ENCODE results near the gene TMEM87A.
"Not testable (repeated sequence)": the region's sequence is repeated elsewhere in the genome, so short reads cannot be mapped to it uniquely, and the experiment has no call there.

The TMEM87A gene

GRCh38 chr15:42272939-42273899, at the start of gene TMEM87A, which contains the start of gene GANC:
TMEM87A (minus strand) TSS chr15:42273433; CDS start chr15:42273398, 35 bp downstream.
GANC (plus strand) TSS chr15:42273201; CDS start chr15:42274482, 1,281 bp downstream.
- peak; percentile 99 for DNase-seq

- DNase-seq: no peak
Observed at GRCh38 chr15:42319206-42319605, 46.0 kb upstream of the TMEM87A start.

GRCh38 chr15:42316282-42316805, 43.1 kb upstream of the TMEM87A start:
- DNase-seq: not testable (repeated sequence)

- no peak for DNase-seq
Observed at GRCh38 chr15:42315521-42315920, 42.3 kb upstream of the TMEM87A start.

- DNase-seq: no peak
Observed at GRCh38 chr15:42314818-42315217, 41.6 kb upstream of the TMEM87A start.

- no peak for DNase-seq
Observed at GRCh38 chr15:42313463-42313862, 40.2 kb upstream of the TMEM87A start.

- DNase-seq: no peak
Observed at GRCh38 chr15:42306681-42307080, 33.4 kb upstream of the TMEM87A start.

- DNase-seq: not testable (repeated sequence)
Observed at GRCh38 chr15:42301004-42301403, 27.8 kb upstream of the TMEM87A start.

GRCh38 chr15:42289166-42289565, 15.9 kb upstream of the TMEM87A start:
- no peak for DNase-seq

- no peak for DNase-seq
Observed at GRCh38 chr15:42287931-42288330, 14.7 kb upstream of the TMEM87A start.

GRCh38 chr15:42286445-42287029, 13.3 kb upstream of the TMEM87A start:
- DNase-seq: no peak

- DNase-seq: peak; percentile 3
Observed at GRCh38 chr15:42285034-42285433, 11.8 kb upstream of the TMEM87A start.

GRCh38 chr15:42284551-42284950, 11.3 kb upstream of the TMEM87A start:
- DNase-seq: no peak

- no peak for DNase-seq
Observed at GRCh38 chr15:42283671-42284070, 10.4 kb upstream of the TMEM87A start.

GRCh38 chr15:42282926-42283325, 9.7 kb upstream of the TMEM87A start:
- DNase-seq: no peak

GRCh38 chr15:42282344-42282743, 9.1 kb upstream of the TMEM87A start:
- DNase-seq: no peak

- DNase-seq: no peak
Observed at GRCh38 chr15:42279234-42279723, 6.0 kb upstream of the TMEM87A start.

- DNase-seq: no peak
Observed at GRCh38 chr15:42276762-42277161, 3.5 kb upstream of the TMEM87A start.

- peak; percentile 1 for DNase-seq
Observed at GRCh38 chr15:42275780-42276391, 2.7 kb upstream of the TMEM87A start.

- peak; percentile 2 for DNase-seq
Observed at GRCh38 chr15:42274702-42274989, 1.4 kb upstream of the TMEM87A start.

GRCh38 chr15:42273900-42274701, 868 bp upstream of the TMEM87A start:
- DNase-seq: peak; percentile 74

- no peak for DNase-seq
Observed at GRCh38 chr15:42270996-42271395, 2.2 kb downstream of the TMEM87A start.

All from EL (cell line).